ENCODE results near the gene TSPAN5.

The TSPAN5 gene

DNA sequence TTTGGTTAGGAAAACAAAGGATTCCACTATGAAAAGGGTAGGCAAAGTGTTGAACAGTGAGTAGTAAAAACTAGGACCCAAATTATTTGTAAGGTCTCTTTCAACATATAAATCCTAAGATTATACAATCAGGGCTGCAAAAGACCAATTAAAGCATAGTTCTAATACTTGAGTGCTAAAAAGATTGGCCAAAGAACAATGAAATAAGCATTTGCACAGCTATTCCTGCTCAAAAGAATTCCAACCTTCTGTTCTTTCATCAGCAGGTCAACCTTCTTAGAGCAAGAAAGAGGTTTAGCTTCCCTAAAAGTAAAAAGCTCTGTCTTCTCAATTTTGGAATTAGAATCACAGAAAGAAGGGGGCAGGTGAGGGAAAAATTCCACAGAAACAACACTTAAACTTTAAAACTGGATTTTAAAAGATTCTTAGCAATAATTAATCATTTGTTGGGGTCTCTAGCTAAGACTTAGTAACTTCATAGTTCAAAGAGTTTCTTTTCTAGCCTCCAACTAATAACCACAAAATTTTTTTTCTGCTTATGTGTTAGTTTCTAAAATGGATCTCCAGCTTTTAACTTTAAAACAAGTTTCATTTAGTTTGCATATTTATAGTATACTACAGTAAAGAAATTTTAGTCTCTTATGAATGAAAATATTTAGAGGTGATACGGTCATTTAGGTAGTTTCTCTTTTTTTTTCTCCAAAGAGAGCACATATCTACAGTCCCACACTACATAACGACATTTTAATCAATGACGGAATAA lies 16.3 kb downstream of the TSPAN5 start:
- no peak for DNase-seq

DNA sequence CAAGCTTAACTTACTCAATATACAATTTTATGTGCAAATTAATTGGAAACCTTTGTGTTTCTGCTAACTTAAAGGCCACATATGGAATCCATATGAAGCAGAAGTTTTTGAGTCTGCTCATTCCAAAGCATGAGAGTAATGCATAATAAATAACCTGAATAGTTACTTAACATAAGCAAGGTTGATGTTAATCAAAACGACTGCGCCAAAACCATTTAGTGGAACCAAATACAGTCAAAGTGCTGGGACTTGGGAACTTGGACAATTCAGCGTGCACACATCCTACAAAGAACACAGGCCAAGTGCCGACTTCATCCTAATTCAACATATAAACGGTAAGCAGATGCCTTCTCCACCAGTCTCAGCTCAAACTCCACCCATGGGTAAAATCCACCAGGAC lies 17.0 kb downstream of the TSPAN5 start:
- no peak for DNase-seq

DNA sequence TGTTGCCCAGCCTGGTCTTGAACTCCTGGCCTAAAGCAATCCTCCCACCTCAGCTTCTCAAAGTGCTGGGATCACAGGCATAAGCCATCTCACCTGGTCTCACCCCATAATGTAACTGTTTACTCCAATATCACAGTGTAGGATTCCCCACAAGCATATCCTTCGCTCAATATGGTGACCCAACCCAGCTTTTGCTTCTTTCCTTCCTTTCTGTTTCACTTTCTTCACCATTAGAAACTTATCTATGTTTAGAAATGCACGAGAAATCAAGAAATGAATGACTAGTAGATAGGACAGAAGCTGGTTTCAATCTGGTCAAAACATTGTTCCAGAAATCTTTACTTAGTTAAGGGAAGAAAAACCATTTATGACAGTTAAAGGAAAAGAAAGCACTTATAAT lies 18.9 kb downstream of the TSPAN5 start:
- no peak for DNase-seq

DNA sequence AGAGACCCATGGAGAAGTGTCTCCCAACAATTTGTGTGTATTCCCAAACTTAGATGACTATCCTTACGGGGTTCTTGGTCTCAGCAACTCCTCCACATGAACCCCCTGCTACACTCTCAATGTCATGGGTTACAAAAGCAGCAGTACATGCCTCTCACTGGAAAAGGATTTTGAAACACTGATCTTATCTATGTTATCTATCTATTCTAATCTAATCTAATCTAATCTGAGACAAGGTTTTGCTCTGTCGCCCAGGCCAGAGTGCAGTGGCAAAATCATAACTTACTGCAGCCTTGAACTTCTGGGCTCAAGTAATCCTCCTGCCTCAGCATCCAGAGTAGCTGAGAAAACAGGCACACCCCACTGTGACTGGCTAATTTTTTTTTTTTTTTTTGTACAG lies 19.3 kb downstream of the TSPAN5 start:
- no peak for DNase-seq

DNA sequence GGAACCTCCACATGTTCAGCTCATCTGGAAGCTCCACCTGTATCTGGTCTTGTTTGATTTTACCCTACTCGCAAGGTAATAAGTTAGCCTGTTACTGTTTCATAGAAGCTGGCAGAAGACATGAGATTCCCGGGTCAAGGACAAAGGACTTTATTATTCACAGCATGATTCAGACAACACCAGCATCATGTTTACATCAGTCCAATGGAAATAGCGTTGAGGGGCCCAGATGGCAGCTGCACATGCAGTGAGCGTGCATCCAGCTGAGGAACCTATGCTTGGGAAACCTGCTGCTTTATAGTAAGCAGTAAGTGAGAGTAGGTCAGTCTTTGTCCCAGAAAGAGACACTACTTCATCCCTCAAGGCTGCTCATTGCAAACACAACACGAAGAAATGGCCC lies 19.8 kb downstream of the TSPAN5 start:
- DNase-seq, result peak; percentile 54

DNA sequence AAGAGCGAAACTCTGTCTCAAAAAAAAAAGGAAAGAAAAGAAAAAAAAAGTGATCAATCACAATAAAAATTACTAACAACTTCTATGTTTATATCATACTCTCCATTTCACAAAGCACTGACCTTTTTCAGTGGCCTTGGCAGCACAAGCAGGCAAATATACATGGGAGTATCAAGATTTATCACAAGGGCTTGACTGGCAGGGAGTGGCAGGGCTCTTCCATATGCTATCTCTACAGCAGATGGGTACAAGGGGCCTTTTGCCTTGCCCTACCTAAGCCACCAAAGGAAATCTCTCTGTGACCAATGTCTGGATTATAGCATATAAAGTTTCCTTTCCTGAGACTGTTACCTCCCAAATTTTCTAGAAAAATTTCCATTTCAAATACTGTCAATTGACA lies 24.4 kb downstream of the TSPAN5 start:
- DNase-seq, result no peak

DNA sequence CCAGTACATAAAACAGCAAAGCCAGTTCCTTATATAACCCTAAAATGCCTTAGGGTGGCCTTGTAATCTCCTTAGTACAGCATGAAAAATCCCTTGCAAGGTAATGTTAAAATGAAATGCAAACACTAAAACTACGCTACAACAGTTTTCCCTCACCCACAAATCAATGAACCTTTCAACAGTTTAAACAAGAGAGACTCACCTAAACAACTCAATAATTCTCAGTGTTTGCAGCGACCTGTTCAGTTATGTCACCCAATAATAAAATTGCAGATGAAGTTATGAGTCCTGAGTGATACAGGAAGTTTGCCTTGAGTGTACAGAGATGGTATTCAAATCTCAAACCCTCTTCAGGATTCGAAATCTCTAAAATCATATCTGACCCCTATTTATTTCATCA lies 25.3 kb downstream of the TSPAN5 start:
- no peak for DNase-seq

DNA sequence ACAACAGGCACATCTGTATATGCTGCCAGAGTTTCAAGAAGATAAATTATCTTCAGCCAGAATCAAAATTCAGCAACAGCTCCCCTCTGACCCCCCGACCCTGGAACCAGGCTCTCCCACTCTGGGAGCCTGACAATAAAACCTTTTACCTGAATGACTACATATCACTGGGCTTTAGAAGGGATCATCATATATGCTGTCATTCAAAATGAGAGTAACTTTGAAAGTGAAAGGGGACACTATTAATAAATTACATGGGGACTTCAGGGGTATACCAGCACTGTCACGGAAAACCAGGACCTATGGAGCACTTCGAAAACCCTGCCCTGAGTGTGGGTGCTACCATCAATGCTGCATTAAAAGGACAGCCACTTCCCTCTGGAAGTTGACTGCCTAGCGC lies 26.2 kb downstream of the TSPAN5 start:
- DNase-seq, result no peak

DNA sequence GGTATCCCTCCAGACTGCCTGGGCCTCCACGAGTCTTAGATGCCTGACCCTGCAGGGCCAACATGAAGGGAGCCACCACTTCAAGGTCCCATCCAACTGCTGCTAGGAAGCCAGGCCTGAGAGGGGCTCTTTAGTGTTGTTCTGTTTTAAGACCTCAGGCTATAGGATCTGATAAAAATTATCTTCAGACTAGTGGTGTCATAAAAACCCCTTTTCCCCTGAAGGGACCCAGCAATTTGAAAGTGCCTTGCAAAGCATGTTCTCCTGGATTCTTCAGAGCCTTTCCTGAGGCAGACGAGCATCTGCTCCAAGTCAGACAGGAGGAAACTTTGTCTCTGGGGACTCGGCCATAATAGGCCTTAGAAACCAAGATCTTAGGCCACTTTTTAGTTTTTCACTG lies 26.9 kb downstream of the TSPAN5 start:
- no peak for DNase-seq

DNA sequence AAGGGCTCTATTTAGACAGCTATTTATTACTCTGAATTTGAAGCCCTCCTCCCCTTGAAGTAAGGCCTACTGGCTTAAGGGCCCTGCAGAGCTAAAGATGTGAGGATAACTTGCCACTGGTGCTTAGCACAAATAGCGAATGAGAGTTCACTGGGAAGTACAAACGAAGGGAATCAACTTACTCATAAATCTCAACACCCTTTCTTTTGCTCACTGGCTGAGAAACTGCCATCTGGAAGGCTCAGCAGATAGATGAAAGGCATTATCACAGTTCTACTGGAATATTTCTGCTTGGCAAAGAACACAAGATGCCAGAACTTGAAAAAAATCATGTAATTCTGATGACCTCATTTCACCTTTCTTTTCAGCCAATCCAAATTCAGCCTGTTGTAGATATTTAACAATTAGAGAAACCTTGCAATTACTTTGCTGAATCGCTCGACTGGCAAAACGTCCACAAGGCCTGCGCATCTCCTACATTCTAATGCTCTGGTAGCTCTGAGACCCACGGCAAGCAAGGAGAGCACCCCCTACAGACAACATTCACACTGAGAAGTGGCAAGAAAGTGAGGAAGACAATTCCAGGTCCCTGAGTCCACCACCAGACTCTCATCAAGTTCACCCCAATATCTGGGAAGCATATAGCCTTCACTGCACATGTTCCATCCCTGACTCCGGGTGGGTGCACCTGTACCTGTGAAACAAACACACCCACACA lies 27.5 kb downstream of the TSPAN5 start:
- DNase-seq, result no peak

DNA sequence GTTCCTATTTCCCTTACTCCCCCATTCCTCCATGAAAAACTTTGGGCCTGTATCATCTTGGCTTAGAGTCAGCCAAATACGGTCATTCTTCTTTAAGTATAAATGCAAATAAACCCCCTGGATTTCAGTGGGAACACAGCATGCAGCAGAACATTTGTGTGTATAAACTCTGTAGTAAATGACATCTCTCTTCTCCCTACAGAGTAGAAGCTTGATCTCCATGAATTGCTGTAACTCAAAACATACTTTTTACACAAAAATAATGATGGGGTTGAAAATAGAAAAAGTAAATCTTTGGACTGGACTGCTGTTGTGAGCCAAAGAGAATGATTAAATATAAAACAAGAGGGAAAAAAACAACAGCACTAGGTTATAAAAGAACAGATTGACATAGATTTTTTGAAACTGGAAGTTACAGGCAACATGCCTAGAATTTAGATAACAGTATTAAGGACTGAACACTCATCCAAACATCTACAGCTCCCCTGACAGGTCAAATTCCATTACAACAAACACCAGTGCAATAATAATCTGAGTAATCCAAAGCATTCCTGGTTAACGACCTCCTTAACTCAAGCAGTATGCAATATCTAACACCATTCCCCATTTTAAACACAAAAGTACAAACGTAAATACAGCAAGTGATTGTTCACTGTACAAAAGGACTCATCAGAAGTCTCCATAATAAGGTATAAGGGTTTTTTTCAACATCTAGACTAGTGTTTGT lies 30.7 kb downstream of the TSPAN5 start:
- DNase-seq, result peak; percentile 71

DNA sequence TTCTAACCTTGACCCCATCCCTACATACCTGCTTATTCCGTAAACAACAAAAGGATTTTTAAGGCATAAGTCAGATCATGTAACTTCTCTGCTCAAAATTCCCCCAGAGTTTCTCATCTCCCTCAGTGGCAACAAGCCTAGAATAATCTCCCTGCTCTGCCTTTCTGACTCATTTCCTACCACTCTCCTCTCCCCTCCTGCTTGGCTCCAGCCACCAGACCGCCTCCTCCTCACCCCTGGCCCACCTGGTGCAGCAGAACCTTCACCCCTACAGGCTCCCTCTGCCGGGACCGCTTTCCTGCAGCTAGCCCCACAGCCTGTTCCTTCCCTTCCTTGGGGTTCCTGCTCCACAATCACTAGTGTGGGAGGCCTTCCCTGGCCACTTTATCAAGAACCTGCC lies 32.1 kb downstream of the TSPAN5 start:
- DNase-seq, result peak; percentile 85

DNA sequence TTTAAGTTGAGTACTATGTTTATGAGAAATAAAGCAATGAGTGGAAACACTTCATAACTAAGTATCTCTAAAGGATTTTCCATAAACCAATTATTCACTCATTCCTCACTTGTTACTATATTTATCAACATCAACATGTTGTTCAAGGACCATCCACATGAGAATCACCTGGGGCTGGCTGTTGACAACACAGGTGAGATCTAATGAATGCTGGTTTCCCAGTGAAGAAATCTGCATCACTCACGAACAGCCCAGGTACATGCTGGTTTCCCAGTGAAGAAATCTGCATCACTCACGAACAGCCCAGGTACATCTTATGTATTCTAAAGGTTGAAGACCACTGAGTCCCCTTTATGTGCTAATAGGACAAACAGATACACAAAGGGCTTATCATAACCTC lies 32.5 kb downstream of the TSPAN5 start:
- DNase-seq, result no peak

DNA sequence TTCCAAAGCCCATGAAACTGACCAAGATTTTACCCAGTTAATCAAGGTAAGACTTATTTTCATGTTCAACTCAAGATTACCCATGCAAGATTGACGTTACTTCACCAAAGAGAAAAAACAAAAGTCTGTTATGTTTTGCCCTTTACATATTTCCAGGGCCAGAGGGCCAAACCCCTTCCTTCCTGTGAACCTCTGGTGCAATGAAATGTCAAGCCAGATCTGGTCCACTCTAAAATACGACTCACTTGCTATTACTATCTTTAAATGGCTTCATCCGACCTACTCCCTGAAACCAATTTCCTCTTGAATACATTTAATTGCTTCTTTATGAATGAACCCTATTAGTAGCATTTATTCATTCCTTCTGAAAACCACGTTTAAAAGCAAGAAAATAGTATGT lies 33.0 kb downstream of the TSPAN5 start:
- peak; percentile 12 for DNase-seq

DNA sequence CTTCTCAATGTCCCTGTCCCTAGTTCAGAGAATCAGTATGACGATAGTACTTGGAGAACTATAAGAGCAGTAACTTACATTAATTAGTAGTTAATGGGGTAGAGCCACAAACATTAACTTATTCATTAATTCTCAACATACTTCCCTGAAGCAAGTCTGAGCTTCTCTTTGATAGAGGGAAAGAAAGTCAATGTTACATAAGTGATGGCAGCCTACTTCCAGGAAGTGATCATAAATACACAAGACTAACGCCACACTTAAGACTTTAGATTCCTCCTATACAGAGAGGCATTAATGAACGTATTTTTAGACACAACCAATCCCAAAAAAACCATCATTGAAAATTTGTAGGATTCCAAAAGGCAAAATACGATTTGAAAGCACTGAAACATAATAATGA lies 33.8 kb downstream of the TSPAN5 start:
- DNase-seq, result no peak

DNA sequence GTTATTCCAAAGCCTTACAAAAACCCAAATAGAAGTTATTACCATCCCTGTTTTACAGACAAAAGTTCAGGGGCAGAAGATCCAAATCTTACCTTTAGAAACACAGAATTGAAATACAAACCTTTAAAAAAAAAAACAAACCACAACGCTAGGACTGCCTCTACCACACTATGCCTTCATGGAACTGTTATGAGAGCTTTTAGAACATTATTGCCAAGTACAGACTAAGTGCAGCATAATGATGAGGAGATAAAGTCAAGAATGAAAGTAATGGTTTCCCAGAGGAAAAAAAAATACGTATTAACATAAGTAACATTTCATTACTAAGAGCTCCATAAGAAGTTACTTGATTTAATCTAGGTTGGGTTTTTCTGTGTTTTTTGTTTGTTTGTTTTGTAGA lies 34.3 kb downstream of the TSPAN5 start:
- DNase-seq, result no peak

DNA sequence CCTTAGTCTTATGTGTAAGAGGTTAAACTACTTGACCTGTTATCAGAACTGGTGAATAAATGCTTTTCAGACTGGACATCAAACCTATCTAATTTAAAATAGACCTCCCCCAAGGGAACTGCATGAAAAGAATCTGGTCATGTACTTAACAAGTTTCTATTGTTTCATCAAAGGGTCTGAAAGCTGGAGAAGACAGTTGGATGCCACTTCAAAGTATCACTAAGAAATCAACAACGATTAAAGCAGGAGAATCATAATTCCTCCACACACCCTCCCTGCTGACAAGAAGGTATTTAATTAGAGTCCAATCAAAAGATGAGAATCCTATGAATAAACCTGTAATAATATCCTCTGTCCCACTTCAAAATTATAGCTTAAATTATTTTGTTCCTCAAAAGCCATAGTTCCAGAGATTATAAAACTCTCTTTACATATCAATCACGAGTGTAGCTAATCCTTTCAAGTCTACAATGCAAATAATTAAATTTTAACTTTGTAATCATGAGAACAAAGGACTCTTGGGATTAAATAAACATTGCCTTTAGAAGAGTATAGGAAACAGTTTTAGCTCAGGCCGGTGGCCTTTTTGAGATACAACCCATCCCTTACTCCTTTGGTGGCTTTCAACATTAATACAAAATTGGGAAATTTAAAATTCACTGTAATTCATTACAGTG lies 35.1 kb downstream of the TSPAN5 start:
- DNase-seq, result no peak

DNA sequence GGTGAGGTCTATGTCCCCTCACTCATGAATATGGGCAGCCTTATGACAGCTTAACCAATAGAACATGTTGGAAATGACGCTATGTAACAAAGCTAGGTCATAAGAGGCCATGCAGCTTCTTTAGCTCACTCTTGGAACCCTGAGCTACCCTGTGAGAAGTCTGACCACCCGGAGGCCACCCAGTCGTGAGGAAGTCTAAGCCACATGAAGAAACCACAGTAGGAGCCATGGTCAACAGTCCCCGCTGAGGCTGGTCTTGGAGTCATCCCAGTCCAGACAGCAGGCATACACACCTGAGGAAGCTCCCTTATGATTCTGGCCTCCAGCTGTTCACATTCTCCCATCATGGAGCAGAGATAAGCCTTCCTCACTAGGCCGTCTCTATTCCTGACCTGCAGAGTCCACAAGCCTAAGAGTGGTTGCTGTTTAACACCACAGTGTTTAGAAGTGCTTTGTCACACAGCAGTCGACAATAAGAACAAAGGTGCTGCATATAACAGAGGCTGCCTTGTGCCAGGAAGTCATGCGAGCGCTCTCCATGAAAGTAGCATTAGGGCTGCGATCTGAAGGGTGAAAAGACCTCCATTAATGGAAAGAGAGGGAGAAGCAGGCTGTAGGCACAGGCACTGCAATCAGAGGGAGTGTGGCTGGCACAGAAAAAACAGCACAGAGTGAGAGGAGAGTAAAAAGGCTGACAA lies 38.2 kb downstream of the TSPAN5 start:
- no peak for DNase-seq

DNA sequence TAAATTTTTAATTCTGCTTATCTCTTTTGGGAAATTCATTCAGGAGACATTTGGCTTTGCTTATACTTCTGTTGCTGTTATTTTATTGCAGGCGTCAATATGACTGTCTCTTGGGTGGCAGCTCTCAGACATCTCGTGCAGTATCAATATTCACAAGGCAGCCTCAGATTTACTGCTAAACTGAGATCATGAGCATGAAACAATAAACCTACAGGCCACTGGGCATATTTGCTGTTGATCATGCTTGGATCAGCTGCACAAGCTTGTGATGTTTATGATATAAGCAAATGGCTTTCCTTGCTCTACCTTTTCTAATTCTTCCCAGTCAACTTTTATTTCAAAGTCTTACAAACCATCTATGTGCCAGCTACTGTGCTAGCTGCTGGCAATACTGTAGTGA lies 39.2 kb downstream of the TSPAN5 start:
- DNase-seq, result no peak

DNA sequence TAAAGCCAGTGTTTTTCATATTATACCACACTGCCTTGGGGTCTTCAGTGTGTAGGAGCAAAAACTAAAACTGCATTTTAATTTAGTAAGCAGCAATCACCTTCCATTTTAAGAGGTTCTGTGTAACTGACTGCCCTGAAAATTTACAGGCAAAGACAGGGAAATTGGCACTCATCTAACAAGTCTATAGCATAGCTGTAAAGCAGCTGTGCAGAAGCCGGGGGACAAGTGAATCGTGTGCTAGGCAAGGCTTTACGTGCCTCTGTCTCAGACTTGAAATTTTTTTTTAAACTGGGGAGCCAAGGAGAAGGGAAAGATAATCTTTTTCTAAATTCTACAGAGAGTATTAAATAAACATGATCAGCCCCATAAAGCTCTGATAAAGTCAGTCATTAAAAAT lies 39.7 kb downstream of the TSPAN5 start:
- DNase-seq, result no peak

DNA sequence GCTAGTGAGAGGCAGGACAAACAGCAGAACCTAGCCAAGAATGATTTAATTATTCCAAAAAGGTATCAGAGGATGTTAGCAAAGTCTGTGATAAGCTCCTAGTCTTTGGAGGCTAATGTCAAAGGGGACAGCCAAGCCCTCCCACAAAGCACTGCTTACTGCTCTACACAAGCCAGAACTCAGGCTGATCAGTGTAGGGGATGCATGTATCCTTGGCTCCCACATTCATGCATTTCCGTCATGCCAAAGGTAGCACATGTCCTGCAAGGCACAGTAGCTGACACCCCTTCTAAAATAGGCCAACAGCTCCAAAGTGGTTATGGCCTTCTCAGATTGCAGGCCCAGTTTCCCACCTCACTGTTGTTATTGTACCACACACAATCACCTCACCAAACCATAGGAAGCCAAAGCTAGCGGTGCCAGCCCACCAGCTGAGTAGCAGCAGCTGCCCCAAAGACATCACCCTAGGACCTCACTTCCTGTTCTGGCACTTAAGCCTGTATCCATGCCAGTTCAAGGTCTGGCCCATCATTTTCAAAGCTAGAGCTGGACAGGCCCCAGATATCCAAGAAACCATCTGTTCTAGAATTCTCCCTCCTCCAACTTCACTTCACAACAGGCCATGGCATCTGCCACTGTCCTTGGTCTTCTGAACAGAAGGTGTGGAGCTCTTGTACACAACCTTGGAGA lies 40.9 kb downstream of the TSPAN5 start:
- DNase-seq, result no peak

DNA sequence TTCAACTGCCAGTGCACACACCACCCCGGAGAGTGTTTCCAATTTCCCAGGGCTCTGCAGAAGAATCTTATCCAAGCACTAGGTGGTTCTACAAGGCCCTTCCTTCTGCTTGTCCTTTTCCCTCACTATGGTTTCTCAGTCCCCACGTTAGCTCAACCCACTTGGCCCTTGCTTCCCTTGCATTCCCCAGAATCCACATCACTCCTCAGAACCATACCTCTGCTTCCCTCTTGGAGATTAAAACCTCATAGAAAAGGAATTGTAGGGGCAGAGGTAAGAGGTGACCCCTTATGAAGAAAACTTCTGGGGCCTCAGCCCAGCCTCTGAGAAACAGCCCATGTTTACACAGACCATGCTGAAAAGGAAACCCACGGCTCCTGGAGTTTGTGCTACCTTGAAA lies 42.4 kb downstream of the TSPAN5 start:
- DNase-seq, result no peak

Data from HCEC 1CT (cell line).